ENCODE results near the gene SNPH. TPM values are rescaled to one million over a fixed set of nuclear protein-coding genes. Genes with fewer than 3 reads are reported as not detected.

SNPH gene
- total RNA-seq, 4 donors from 2014 or later = 9.3 to 16.2 (median 13.6) TPM

DNA sequence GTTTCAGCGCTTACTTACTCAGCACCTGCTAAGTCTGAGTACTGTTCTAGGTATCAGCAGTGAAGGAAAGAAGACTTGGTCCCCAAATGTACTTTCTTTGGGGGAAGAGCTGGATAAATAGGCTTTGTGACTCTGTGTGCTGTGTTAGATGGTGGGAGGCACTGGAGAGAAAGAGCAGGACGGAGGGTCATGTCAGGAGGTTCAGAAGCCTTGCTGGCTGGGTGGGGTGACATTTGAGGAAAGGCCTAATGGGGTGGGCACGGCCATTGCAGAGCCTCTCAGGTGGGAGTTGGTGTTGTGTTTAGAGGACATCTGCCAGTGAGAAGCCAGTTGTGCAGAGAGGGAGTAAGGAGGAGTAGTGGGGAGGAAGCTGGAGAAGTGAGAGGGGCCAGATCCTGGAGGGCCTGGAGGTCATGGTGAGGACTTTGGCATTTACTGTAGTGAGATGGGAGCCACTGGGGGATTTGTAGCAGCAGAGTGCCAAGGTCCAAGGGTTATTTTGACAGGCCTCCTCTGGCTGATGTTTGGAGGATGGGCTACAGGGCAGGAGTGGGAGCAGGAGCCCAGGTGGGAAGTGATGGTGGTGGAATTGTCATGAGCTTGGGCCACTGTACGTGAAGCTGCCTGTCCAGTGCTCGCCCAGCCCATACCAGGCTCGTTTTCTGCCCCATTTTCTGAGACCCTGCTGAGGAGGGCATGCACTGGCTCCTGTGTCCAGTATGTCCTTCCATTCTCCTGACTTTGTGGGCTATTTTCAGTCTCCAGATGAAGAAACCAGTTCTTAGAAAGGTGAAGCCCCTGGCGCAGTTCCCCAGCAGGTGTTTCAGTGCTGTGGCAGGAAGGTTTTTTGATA lies 62.0 kb downstream of the SNPH start:
- TF ChIP-seq, protein P1, sequence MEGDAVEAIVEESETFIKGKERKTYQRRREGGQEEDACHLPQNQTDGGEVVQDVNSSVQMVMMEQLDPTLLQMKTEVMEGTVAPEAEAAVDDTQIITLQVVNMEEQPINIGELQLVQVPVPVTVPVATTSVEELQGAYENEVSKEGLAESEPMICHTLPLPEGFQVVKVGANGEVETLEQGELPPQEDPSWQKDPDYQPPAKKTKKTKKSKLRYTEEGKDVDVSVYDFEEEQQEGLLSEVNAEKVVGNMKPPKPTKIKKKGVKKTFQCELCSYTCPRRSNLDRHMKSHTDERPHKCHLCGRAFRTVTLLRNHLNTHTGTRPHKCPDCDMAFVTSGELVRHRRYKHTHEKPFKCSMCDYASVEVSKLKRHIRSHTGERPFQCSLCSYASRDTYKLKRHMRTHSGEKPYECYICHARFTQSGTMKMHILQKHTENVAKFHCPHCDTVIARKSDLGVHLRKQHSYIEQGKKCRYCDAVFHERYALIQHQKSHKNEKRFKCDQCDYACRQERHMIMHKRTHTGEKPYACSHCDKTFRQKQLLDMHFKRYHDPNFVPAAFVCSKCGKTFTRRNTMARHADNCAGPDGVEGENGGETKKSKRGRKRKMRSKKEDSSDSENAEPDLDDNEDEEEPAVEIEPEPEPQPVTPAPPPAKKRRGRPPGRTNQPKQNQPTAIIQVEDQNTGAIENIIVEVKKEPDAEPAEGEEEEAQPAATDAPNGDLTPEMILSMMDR (IDR thresholded peaks at IDR 0.05) = no peak
- no peak for TF ChIP-seq POLR2A (IDR thresholded peaks at IDR 0.05)
- H3K9me3 ChIP-seq = no peaks in the 10 kb centered on the region
- H3K4me3 ChIP-seq (replicated peaks in 1 of 3) = no peak overlapping the region
- peaks cover 53 to 73% of the 10 kb centered on the region in 2 donors for H3K4me1 ChIP-seq
- DNase-seq = peak in 1 of 2 donors; percentile 1
- no peaks in the 10 kb centered on the region for H3K36me3 ChIP-seq
- whole genome bisulfite sequencing, 2 donors = 77 to 80% methylated on average over 7 of the region's 7 CpGs
- intact Hi-C loops (cut with DNase I) = no loop called here
- H3K27ac ChIP-seq = peak overlapping the region; percentile 91 to 99 (median 95)
- no peaks in the 10 kb centered on the region for H3K27me3 ChIP-seq

DNA sequence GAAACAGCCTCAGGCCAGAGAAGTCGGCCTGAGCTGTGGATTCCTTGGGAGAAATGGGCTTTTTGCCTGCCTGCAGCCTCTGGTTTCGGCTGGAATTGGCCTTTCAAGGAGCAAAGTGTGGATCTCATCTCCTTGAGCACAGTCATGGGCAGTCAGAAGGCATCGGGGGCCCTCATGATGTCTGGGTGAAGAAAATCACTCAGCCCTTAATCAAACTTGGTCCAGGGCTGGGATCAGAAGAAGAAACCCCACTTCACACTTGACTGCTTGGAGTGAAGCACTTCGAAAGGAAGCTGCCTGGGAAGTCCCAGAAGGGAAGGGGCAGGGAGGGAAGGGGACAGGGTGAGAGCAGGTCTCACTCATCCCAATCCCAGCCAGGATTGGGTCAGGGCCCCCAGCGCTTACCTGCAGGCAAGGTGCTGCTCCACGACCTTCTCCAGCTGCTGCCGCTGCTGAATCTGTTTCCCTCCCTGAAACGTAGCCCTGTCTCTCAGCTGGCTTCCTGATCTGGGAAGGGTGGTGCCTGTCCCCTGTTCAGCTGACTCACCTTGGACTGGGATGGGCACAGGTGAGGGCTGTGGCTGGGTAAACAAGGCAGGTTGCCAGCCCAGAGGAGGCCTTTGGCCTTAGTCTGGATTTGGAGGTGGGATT lies 62.7 kb downstream of the SNPH start, which contains the start of gene SDCBP2:
SDCBP2 (minus strand) TSS at position 460 of the 651 bp plus-strand sequence. CDS start 8,723 bp downstream, outside the sequence.
- peak; percentile 92 for DNase-seq
- H3K27ac ChIP-seq = peak within 1 kb of the TSS; percentile 91 to 99 (median 95)
- peaks cover 53 to 67% of the 10 kb centered on the region in 2 donors for H3K4me1 ChIP-seq
- no peak within 1 kb of the TSS for H3K4me3 ChIP-seq (replicated peaks in 1 of 3)
- H3K9me3 ChIP-seq = no peaks in the 10 kb centered on the region
- WGBS, 2 donors = 23 to 40% methylated on average over 5 to 6 of the region's 8 CpGs
- TF ChIP-seq, protein P1 (IDR thresholded peaks at IDR 0.05) = no peak
- TF ChIP-seq POLR2A (IDR thresholded peaks at IDR 0.05) = peak in 1 of 2 donors; percentile 78
- no peaks in the 10 kb centered on the region for H3K36me3 ChIP-seq
- no peaks in the 10 kb centered on the region for H3K27me3 ChIP-seq
- intact Hi-C loops (cut with DNase I) = no loop called here

DNA sequence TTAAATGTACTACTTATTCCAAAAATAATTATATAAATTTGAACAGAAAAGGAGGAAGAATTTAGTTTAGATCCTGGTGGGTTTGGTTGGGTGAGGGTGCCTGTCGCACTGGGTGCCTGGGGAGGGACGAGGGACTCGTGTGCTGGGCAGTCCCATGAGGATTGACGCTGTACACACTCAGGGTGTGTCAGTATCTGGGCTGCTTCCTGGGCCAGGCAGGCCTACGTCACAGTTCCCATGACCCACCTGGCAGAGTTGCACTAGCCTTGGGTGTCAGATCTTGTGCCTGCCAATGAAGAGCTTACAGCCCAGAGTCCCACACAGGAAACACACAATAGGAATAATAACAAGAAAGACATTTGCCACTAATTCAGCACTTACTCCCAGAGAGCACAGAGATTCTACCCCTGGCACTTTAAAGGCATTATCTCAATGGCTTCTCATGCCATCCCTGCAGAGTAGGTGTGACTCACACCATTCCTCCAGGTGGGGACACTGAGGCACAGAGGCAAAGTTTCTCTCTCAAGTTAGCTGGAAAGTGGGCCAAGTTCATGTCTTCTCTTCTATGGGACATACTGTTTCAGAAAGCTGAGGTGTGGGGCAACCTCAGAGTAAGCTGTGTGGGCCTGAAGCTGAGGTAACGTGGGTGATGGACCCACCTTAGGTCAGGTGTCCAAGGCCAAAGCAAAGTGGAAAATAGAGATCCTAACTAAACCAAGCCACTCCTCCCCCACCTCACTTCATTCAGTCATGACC lies 64.2 kb downstream of the SNPH start:
- intact Hi-C loops (cut with DNase I) = no loop called here

DNA sequence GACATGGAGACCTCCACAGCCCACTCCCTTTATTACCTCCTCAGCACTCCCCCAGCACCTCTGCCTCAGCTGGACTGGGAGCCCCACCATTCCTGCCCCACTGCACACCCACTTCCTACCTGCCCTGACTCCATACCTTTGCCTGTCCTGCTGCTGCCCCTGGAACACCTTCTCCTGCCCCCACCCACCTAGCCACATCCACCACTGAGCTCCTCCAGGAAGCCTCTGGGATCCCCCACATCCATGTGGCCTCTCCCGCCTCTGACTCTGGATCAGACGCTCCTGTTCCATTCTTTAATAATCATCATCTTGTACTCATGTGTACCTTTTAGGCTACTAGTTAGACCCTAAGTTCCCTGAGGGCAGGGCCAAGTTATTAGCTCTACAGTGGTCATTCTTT lies 65.0 kb downstream of the SNPH start:
- intact Hi-C loops (cut with DNase I) = no loop called here
- Histone ChIP-seq H3K9me3 (no peaks in the 10 kb centered on the region), H3K27me3 (no peaks in the 10 kb centered on the region), H3K4me3 (replicated peaks in 1 of 3) (no peak overlapping the region), H3K27ac (peak overlapping the region; percentile 91 to 99 (median 95)), H3K4me1 (peaks cover 59 to 66% of the 10 kb centered on the region in 2 donors), H3K36me3 (no peaks in the 10 kb centered on the region)
- no peak for DNase-seq
- WGBS, 2 donors = 100% methylated on average over 2 of the region's 2 CpGs
- no peak for TF ChIP-seq POLR2A (IDR thresholded peaks at IDR 0.05)
- TF ChIP-seq, protein P1 (IDR thresholded peaks at IDR 0.05) = no peak

More for the DNA sequence above, 64.2 kb downstream of the SNPH start:
- 62 to 68% methylated on average over 6 of the region's 6 CpGs for WGBS, 2 donors
- peak in 1 of 2 donors; percentile 37 for TF ChIP-seq POLR2A (IDR thresholded peaks at IDR 0.05)
- TF ChIP-seq, protein P1 (IDR thresholded peaks at IDR 0.05) = no peak
- H3K4me1 ChIP-seq = peaks cover 54 to 59% of the 10 kb centered on the region in 2 donors
- H3K9me3 ChIP-seq = no peaks in the 10 kb centered on the region
- no peak overlapping the region for H3K4me3 ChIP-seq (replicated peaks in 1 of 3)
- peak overlapping the region; percentile 91 to 99 (median 95) for H3K27ac ChIP-seq
- peak; percentile 47 to 64 for DNase-seq
- H3K27me3 ChIP-seq = no peaks in the 10 kb centered on the region
- H3K36me3 ChIP-seq = no peaks in the 10 kb centered on the region
